Osteoblast (primary cell): Measurements from ENCODE around the gene NKRF. TPM values are rescaled to one million over a fixed set of nuclear protein-coding genes. Genes with fewer than 3 reads are reported as not detected.

Experiments used
- DNase-seq: peaks from one replicate; pipeline ENCODE4 v3.0.0; 2011; ENCODE audit warnings: low spot score, mixed read lengths; ENCODE audit not compliant: insufficient read length; ENCODE audit errors: missing footprints
- H2AFZ ChIP-seq: 2 replicates; pipeline ENCODE4 v1.6.0; 2011; ENCODE audit warnings: mild to moderate bottlenecking, low read length
- H3K27ac ChIP-seq: 2 replicates; pipeline ENCODE4 v1.5.1; 2011; ENCODE audit warnings: mild to moderate bottlenecking, low read depth, low read length, moderate library complexity
- H3K27me3 ChIP-seq: 2 replicates; pipeline ENCODE4 v1.6.0; 2012; ENCODE audit warnings: mild to moderate bottlenecking, control low read depth, inconsistent platforms, low read length, moderate library complexity; ENCODE audit not compliant: insufficient read depth
- H3K36me3 ChIP-seq: 2 replicates; pipeline ENCODE4 v1.5.1; 2011; ENCODE audit warnings: mild to moderate bottlenecking, low read length, control low read depth, moderate library complexity; ENCODE audit not compliant: insufficient read depth
- H3K4me1 ChIP-seq: 2 replicates; pipeline ENCODE4 v1.5.1; 2011; ENCODE audit warnings: mild to moderate bottlenecking, low read length, control low read depth, moderate library complexity; ENCODE audit not compliant: insufficient read depth
- H3K4me2 ChIP-seq: 2 replicates; pipeline ENCODE4 v1.6.0; 2011; ENCODE audit warnings: mild to moderate bottlenecking, low read length; ENCODE audit not compliant: insufficient read depth
- H3K4me3 ChIP-seq: fragments of 200-600 bp; sonication (generic); 3 replicates; pipeline ENCODE4 v1.5.1; 2012; ENCODE audit warnings: mild to moderate bottlenecking, low read length, inconsistent platforms; ENCODE audit not compliant: insufficient read depth
- H3K79me2 ChIP-seq: 2 replicates; pipeline ENCODE4 v1.6.0; 2012; ENCODE audit warnings: mild to moderate bottlenecking, low read length, control low read depth, inconsistent platforms; ENCODE audit not compliant: insufficient read depth
- H3K9me3 ChIP-seq: 2 replicates; pipeline ENCODE4 v1.5.1; 2011; ENCODE audit warnings: low read depth, low read length, control low read depth
- H4K20me1 ChIP-seq: 2 replicates; pipeline ENCODE4 v1.6.0; 2012; ENCODE audit warnings: mild to moderate bottlenecking, low read length, control low read depth; ENCODE audit not compliant: insufficient read depth
- total RNA-seq: library from RNA; depleted of rRNA; stranded (reverse); fragments of >200 nt; gene quantifications from 2 replicates; pipeline ENCODE4 v1.2.3, GENCODE V29; 2012
- TF ChIP-seq, protein P1 (sequence below): IDR thresholded peaks from 2 replicates; pipeline ENCODE4 v1.5.1; 2011; ENCODE audit warnings: mild to moderate bottlenecking, low read depth, low read length, moderate library complexity; ENCODE audit errors: extremely low read depth

Gene NKRF
- total RNA-seq, 1 donor = 5.1 TPM

DNA sequence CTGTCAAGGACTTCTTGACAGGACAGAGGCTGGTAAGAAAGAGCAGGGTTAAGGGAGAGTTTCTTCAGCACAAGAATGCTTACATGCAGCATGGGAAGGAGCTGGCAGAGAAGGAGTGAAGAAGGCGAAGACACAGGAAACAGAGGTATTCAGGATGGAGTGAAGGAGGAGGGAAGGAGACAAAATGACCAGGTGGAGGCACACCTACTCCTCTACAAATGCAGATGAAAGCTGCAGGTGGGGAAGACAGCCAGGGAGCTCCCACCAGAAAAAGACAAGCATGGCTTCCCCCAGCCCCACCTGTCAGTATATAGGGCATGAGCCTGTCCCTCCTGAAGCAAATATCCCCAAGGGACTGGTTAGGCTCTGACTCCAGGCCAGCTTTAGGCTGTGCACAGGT lies 29.6 kb upstream of the NKRF start:
- H3K4me1 ChIP-seq = no peaks in the 10 kb centered on the region
- H3K4me2 ChIP-seq = no peak overlapping the region
- TF ChIP-seq, protein P1, sequence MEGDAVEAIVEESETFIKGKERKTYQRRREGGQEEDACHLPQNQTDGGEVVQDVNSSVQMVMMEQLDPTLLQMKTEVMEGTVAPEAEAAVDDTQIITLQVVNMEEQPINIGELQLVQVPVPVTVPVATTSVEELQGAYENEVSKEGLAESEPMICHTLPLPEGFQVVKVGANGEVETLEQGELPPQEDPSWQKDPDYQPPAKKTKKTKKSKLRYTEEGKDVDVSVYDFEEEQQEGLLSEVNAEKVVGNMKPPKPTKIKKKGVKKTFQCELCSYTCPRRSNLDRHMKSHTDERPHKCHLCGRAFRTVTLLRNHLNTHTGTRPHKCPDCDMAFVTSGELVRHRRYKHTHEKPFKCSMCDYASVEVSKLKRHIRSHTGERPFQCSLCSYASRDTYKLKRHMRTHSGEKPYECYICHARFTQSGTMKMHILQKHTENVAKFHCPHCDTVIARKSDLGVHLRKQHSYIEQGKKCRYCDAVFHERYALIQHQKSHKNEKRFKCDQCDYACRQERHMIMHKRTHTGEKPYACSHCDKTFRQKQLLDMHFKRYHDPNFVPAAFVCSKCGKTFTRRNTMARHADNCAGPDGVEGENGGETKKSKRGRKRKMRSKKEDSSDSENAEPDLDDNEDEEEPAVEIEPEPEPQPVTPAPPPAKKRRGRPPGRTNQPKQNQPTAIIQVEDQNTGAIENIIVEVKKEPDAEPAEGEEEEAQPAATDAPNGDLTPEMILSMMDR = no peak
- H3K9me3 ChIP-seq = no peaks in the 10 kb centered on the region
- no peak for DNase-seq
- H3K27ac ChIP-seq = no peak overlapping the region
- no peaks in the 10 kb centered on the region for H3K79me2 ChIP-seq
- no peaks in the 10 kb centered on the region for H4K20me1 ChIP-seq
- no peak overlapping the region for H2AFZ ChIP-seq
- H3K36me3 ChIP-seq = no peaks in the 10 kb centered on the region
- no peak overlapping the region for H3K4me3 ChIP-seq
- H3K27me3 ChIP-seq = no peaks in the 10 kb centered on the region

DNA sequence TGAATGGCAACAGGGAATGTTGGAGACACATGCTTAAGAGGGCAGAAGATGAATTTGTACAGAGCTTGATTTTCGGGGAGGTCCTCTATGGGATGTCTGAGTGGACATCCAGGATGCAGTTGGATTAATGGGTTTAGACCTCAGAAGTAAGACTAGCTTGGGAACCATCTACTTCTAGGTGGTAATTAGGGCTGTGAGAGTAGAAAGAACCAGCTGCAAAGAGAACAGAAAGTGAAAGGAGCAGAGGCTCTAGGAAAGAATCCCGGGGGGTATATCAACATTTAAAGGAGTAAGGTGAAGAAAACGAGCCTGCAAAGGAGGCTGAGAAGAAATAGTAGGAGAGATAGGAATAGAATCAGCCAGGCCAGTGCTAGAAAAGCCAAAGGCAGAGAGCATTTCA lies 29.0 kb upstream of the NKRF start:
- H4K20me1 ChIP-seq = no peaks in the 10 kb centered on the region
- DNase-seq = no peak
- H3K27me3 ChIP-seq = no peaks in the 10 kb centered on the region
- no peak overlapping the region for H3K4me3 ChIP-seq
- no peak overlapping the region for H2AFZ ChIP-seq
- no peaks in the 10 kb centered on the region for H3K4me1 ChIP-seq
- H3K36me3 ChIP-seq = no peaks in the 10 kb centered on the region
- H3K4me2 ChIP-seq = no peak overlapping the region
- no peaks in the 10 kb centered on the region for H3K79me2 ChIP-seq
- no peak overlapping the region for H3K27ac ChIP-seq
- H3K9me3 ChIP-seq = no peaks in the 10 kb centered on the region
- TF ChIP-seq, protein P1 = no peak

DNA sequence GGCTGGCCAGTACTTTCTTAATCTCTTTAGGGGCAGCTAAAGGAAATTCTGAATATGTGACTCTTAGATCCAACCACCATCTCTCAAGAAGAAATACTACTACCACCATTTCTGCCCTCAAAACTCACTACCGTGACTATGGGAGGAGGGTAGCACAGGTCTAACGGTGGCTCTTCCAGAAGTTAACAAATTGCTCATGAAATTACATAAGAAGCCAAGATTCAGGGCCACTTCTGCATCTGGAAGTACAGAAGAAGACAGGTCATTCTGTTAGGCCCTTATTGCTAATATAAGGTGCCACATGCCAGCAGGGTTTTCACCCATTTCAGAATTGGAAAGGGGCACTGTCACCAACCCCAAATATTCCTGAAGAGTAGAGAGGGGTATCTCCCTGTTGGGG lies 19.6 kb upstream of the NKRF start:
- no peaks in the 10 kb centered on the region for H3K36me3 ChIP-seq
- H3K4me2 ChIP-seq = no peak overlapping the region
- H3K4me1 ChIP-seq = peaks cover 5% of the 10 kb centered on the region
- no peaks in the 10 kb centered on the region for H3K9me3 ChIP-seq
- DNase-seq = no peak
- no peak overlapping the region for H2AFZ ChIP-seq
- TF ChIP-seq, protein P1 = no peak
- H3K27me3 ChIP-seq = no peaks in the 10 kb centered on the region
- H3K27ac ChIP-seq = no peak overlapping the region
- H3K79me2 ChIP-seq = no peaks in the 10 kb centered on the region
- H3K4me3 ChIP-seq = no peak overlapping the region
- no peaks in the 10 kb centered on the region for H4K20me1 ChIP-seq

DNA sequence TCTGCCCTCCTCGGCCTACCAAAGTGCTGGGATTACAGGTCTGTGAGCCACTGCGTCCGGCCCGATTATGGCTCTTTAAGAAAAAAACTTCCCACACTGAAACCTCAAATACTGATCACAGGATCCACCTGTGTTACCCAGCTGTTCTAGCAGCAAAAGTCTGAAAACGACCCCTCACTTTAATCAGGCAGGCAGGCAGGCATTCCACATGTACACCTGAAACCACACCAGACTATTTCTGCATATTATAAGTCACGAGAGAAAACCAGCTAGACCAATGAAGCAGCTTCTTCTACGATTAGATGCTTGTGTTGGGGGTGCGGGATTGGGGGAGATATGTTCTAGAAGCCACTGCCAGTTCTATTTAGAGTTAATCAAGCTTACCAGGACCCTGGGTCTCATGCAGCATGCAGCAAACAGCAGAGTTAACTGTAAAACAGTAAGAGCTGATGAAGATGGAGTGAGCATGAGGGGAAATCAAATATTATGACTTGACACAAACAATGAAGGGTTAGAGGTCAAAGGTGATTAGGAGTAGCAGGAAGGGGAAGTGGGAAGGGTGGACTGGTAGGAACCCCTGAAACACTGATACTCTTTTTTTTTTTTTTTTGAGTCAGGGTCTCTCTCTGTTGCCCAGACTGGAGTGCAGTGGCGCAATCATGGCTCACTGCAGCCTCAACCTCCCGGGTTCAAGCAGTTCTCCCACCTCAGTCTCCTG lies 18.9 kb upstream of the NKRF start:
- Histone ChIP-seq H3K4me1 (peaks cover 5% of the 10 kb centered on the region), H3K9me3 (no peaks in the 10 kb centered on the region), H3K36me3 (no peaks in the 10 kb centered on the region), H3K4me2 (no peak overlapping the region), H3K79me2 (no peaks in the 10 kb centered on the region), H2AFZ (no peak overlapping the region), H4K20me1 (no peaks in the 10 kb centered on the region), H3K4me3 (no peak overlapping the region), H3K27me3 (no peaks in the 10 kb centered on the region), H3K27ac (no peak overlapping the region)
- DNase-seq = no peak
- TF ChIP-seq, protein P1 = no peak
